ENCODE data around the gene SRSF4. TPM values are rescaled to one million over a fixed set of nuclear protein-coding genes. Genes with fewer than 3 reads are reported as not detected.

Gene SRSF4
- total RNA-seq, 1 experiment from 2014 or later: 69.0 TPM

DNA sequence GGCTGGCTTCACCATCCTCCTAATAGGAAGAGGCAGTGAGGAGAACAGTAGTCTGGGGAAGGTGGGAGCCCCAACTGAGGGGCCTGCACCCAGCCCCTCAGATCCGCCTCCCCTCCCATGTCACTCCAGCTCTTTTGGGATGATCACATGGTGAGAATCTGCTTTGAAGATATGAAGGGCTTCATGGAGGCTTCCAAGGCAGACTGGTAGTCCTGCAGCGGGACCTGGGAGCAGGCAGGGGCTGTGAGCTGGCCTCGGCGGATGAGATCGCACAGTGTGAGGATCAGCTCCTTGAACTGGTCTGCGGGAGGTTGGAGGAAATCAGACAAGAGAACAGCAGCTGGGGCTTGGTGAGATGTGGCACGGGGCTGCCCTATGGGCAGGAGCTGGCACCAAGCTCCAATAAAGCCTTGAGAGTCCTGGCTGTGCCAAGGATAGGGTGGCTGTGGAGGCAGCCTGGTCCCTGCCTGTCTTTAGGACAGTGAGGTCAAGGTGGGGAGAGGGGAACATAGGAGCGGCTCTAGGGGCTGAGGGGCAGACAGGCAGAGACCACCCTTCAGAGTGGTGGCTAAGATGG is 12.3 kb upstream of the SRSF4 start:
- ChIA-PET CTCF (interaction anchor here (1.0 kb wide), 1 partner anchor 8 kb away, joined by 3 read pairs; no protein-coding TSS in a partner anchor), POLR2A (interaction anchor here (2.3 kb wide), 1 partner anchor 12 kb away, joined by 11 read pairs; the partner anchor contains the start of gene SRSF4), RAD21 (ENCODE audit: low non-redundant PET in 1 of 2, low total read pairs in 2 of 2, uncharacterized antibody in 2 of 2, unreplicated experiment in 2 of 2) (no interaction called here)
- TF ChIP-seq ELF1 (IDR thresholded peaks at IDR 0.05; ENCODE audit: borderline replicate concordance, low read depth) (no peak), ZFX (IDR thresholded peaks at IDR 0.05) (no peak), CEBPB (IDR thresholded peaks at IDR 0.05; ENCODE audit: low read depth) (no peak), JUND (IDR thresholded peaks at IDR 0.05) (no peak)
- H3K4me3 ChIP-seq (replicated peaks in 1 of 2; ENCODE audit: low read depth in 1 of 2, low read length in 2 of 2): no peak overlapping the region
- H2AFZ ChIP-seq (ENCODE audit: low read depth, low read length, poor library complexity, severe bottlenecking): no peak overlapping the region
- no peak overlapping the region for H3K9ac ChIP-seq (ENCODE audit: low read length)
- DNase-seq (ENCODE audit: low read depth, low spot score) (no peak), ATAC-seq (no peak)
- H3K27me3 ChIP-seq (ENCODE audit: insufficient read depth, low read length): no peaks in the 10 kb centered on the region
- H3K4me1 ChIP-seq (ENCODE audit: control insufficient read depth in 1 of 2, insufficient read depth in 2 of 2, low read length in 2 of 2): peaks cover 0 to 15% of the 10 kb centered on the region in 2 experiments; a peak in 3 of 4 replicates
- H3K27ac ChIP-seq (ENCODE audit: low read depth, low read length): no peak overlapping the region
- intact Hi-C loops (cut with micrococcal nuclease): no loop called here
- no peaks in the 10 kb centered on the region for H3K79me2 ChIP-seq (ENCODE audit: insufficient read depth, low read length)
- no peaks in the 10 kb centered on the region for H3K9me3 ChIP-seq (ENCODE audit: control insufficient read depth in 1 of 2, insufficient read depth in 1 of 2, low read depth in 1 of 2, low read length in 2 of 2)
- H3K9me2 ChIP-seq (ENCODE audit: insufficient read depth): no peaks in the 10 kb centered on the region
- H3K36me3 ChIP-seq (ENCODE audit: control insufficient read depth in 1 of 2, insufficient read depth in 2 of 2, low read length in 2 of 2): peaks cover 1 to 7% of the 10 kb centered on the region in 2 experiments; a peak in 2 of 4 replicates
- BruUV-seq (replicated peaks): no TSS peak
- no peaks in the 10 kb centered on the region for H4K20me1 ChIP-seq (ENCODE audit: insufficient read depth)
- no peak overlapping the region for H3K4me2 ChIP-seq (ENCODE audit: low read length)

GRCh38 chr1:29190718-29191117 is 9.0 kb upstream of the SRSF4 start:
- intact Hi-C loops (cut with micrococcal nuclease): no loop called here
- POLR2A ChIA-PET: interaction anchor here (0.7 to 0.8 kb wide), 2 partner anchors 9 to 17 kb away, joined by 3 to 5 read pairs; partner anchors contain the start of gene SRSF4
- H2AFZ ChIP-seq (ENCODE audit: low read depth, low read length, poor library complexity, severe bottlenecking): no peak overlapping the region

More at GRCh38 chr1:29190718-29191117, 9.0 kb upstream of the SRSF4 start:
- ATAC-seq (no peak), DNase-seq (ENCODE audit: low read depth, low spot score) (no peak)
- H3K4me1 ChIP-seq (ENCODE audit: control insufficient read depth in 1 of 2, insufficient read depth in 2 of 2, low read length in 2 of 2): peaks cover 0 to 10% of the 10 kb centered on the region in 2 experiments; a peak in 3 of 4 replicates
- peaks cover 0 to 3% of the 10 kb centered on the region in 2 experiments; a peak in 1 of 4 replicates for H3K36me3 ChIP-seq (ENCODE audit: control insufficient read depth in 1 of 2, insufficient read depth in 2 of 2, low read length in 2 of 2)
- H3K9me3 ChIP-seq (ENCODE audit: control insufficient read depth in 1 of 2, insufficient read depth in 1 of 2, low read depth in 1 of 2, low read length in 2 of 2): no peaks in the 10 kb centered on the region
- no peak overlapping the region for H3K9ac ChIP-seq (ENCODE audit: low read length)
- H3K9me2 ChIP-seq (ENCODE audit: insufficient read depth): no peaks in the 10 kb centered on the region
- H3K4me2 ChIP-seq (ENCODE audit: low read length): no peak overlapping the region
- ChIA-PET RAD21 (ENCODE audit: low non-redundant PET in 1 of 2, low total read pairs in 2 of 2, uncharacterized antibody in 2 of 2, unreplicated experiment in 2 of 2) (no interaction called here), CTCF (no interaction called here)
- no peak overlapping the region for H3K27ac ChIP-seq (ENCODE audit: low read depth, low read length)
- no peak overlapping the region for H3K4me3 ChIP-seq (replicated peaks in 1 of 2; ENCODE audit: low read depth in 1 of 2, low read length in 2 of 2)
- TF ChIP-seq TCF7L2 (IDR thresholded peaks at IDR 0.05; ENCODE audit: borderline replicate concordance, extremely low read depth, insufficient read depth, insufficient read length) (no peak), CEBPB (IDR thresholded peaks at IDR 0.05; ENCODE audit: low read depth) (no peak), SRF (IDR thresholded peaks at IDR 0.05; ENCODE audit: low read depth) (no peak), EZH2phosphoT487 (IDR thresholded peaks at IDR 0.05; ENCODE audit: borderline replicate concordance) (no peak), REST (IDR thresholded peaks at IDR 0.05; ENCODE audit: low read depth) (no peak), EZH2 (IDR thresholded peaks at IDR 0.05) (no peak), ZNF274 (IDR thresholded peaks at IDR 0.05; ENCODE audit: low read depth, low read length) (no peak), JUND (IDR thresholded peaks at IDR 0.05) (no peak), YY1 (IDR thresholded peaks at IDR 0.05; ENCODE audit: extremely low read depth, insufficient replicate concordance, low read depth, low read length) (no peak), POLR2AphosphoS5 (IDR thresholded peaks at IDR 0.05; ENCODE audit: low read depth, low read length) (no peak), POLR2A (IDR thresholded peaks at IDR 0.05; ENCODE audit: borderline replicate concordance, extremely low read depth, insufficient read depth, insufficient read length) (no peak), SP1 (IDR thresholded peaks at IDR 0.05; ENCODE audit: low read depth) (no peak), CBX3 (IDR thresholded peaks at IDR 0.05; ENCODE audit: low read depth) (no peak), ELF1 (IDR thresholded peaks at IDR 0.05; ENCODE audit: borderline replicate concordance, low read depth) (no peak), RAD21 (IDR thresholded peaks at IDR 0.05; ENCODE audit: low read depth) (no peak)
- TF ChIP-seq, protein P1, sequence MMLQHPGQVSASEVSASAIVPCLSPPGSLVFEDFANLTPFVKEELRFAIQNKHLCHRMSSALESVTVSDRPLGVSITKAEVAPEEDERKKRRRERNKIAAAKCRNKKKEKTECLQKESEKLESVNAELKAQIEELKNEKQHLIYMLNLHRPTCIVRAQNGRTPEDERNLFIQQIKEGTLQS (IDR thresholded peaks at IDR 0.05): no peak
- H3K27me3 ChIP-seq (ENCODE audit: insufficient read depth, low read length): no peaks in the 10 kb centered on the region
- H3K79me2 ChIP-seq (ENCODE audit: insufficient read depth, low read length): no peaks in the 10 kb centered on the region
- BruUV-seq (replicated peaks): no TSS peak
- no peaks in the 10 kb centered on the region for H4K20me1 ChIP-seq (ENCODE audit: insufficient read depth)

Data from HCT116 (cell line).